Urothelium cell line (cell line): ENCODE results near the gene LAMC3.

Experiments used
- DNase-seq: peaks from one replicate; pipeline ENCODE4 v3.0.0; 2011; ENCODE audit warnings: low spot score, mixed read lengths
- FAIRE-seq: peaks from 2 replicates; lab custom pipeline; 2011; peaks lifted over from hg19 to GRCh38; lab: Jason Lieb, UNC

Gene LAMC3

DNA sequence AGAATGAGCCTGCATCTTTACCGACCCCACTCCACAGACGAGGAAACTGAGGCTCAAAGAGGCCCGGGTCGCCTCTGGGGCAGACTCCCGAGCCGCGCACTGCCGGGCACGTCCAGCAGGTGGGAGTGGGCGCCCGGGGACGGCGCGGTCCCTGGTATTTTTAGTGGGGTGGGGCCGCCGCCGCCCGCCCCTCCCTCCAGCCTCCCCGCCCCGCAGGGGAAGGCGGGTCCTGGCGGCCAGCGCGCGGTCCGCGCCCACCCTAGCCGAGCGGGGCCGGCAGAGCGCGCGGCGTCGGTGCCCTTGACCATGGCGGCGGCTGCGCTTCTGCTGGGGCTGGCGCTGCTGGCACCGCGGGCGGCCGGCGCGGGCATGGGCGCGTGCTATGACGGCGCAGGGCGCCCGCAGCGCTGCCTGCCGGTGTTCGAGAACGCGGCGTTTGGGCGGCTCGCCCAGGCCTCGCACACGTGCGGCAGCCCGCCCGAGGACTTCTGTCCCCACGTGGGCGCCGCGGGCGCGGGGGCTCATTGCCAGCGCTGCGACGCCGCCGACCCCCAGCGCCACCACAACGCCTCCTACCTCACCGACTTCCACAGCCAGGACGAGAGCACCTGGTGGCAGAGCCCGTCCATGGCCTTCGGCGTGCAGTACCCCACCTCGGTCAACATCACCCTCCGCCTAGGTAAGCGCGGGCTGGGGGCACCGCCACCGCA, at the start of gene LAMC3:
Gene LAMC3, plus strand, starts transcription at position 266 of the 710 bp plus-strand sequence. Its CDS starts 41 bp downstream, at position 307.
- DNase-seq: peak; percentile 87

DNA sequence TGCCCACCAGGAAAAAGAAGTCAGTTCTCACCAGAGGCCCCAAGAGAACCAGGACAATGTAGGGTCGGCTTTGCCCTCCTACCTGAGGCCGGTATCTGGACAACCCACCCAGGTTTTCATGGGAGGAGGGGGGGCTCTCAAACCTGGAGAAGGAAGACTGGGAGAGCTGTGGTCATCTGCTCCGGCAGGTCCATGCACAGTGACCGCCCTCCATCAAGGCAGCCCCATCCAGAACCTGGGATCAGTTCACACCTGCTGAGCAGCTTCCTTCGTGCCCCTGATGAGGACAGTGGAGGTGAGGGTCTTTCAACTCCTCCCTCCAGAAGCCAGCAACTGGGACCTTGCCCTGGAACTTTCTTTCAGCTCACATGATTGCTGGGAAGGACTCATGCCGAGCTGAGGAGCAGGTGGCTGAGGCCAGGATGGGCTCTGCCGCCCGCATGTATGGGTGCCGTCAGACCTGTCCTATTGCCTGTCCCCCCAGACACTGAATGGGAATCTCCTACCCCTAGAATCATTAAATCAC, 49.1 kb upstream of the LAMC3 start:
- FAIRE-seq (no peak), DNase-seq (no peak)

More for the DNA sequence above, at the start of gene LAMC3:
- no peak for FAIRE-seq

GRCh38 chr9:130960522-130961378, 48.2 kb upstream of the LAMC3 start:
- FAIRE-seq: no peak

DNA sequence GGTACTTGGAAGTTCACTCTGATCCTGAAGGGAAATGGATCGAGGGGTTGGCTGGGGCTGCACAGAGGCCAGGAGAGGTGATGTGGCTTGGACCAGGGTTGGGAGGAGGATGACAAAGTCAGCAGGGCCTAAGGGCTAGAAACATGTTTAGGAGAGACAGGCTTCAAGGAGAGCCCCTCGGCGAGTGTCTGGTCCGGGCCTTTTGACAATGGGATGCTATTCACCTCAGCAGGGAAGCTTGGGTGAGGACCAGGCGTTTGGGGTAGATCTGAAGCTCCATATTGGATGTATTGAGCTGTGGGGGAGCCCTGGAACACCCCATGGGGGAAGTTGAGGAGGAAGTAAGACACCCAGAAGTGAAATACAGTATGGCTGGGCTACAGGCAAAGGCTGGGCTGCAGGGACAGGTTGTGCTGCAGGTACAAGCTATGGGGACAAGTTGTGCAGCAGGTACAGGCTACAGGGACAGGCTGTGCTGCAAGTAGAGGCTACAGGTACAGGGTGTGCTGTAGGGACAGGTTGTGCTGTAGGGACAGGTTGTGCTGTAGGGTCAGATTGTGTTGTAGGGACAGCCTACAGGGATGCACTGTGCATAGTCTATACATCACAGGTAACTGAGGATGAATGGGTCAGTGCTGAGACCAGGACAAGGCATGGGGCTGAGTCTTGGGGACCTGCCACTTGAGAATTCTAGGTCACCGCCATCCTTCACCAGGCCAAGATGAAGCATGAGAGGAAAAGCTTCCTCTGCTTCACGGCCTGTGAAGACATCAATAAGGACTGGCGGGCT, 47.3 kb upstream of the LAMC3 start:
- DNase-seq (no peak), FAIRE-seq (no peak)

More at GRCh38 chr9:130960522-130961378, 48.2 kb upstream of the LAMC3 start:
- DNase-seq: no peak

- FAIRE-seq: no peak
Measured at GRCh38 chr9:130962418-130963316, 46.3 kb upstream of the LAMC3 start.

DNA sequence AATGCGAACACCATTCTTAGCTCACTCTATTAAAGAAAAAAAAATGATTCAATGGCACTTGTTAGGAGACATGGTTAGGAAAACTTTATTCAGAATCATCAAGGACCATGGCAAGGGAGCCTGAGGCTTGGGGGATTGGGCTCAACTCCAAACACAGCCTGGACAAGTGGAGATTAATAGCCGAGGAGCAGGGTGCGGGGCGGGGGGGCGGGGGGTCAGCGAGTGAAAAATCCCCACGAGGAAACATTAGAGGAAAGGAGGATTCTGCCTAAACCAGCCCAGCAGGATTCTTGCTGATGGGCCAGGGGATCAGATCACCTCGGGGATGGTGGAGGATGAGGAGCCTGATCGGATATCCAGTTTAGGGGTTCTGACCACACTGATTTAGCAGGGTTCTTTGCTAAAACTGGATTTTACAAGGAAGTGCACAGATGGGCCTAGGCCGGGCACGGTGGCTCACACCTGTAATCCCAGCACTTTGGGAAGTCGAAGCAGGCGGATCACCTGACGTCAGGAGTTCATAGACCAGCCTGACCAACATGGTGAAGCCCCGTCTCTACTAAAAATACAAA, 45.6 kb upstream of the LAMC3 start:
- no peak for FAIRE-seq
- DNase-seq: peak; percentile 29

More at GRCh38 chr9:130962418-130963316, 46.3 kb upstream of the LAMC3 start:
- peak; percentile 96 for DNase-seq

- FAIRE-seq (no peak), DNase-seq (no peak)
Measured at GRCh38 chr9:130963916-130964315, 45.1 kb upstream of the LAMC3 start.

GRCh38 chr9:130965680-130966079, 43.3 kb upstream of the LAMC3 start:
- no peak for DNase-seq
- no peak for FAIRE-seq

DNA sequence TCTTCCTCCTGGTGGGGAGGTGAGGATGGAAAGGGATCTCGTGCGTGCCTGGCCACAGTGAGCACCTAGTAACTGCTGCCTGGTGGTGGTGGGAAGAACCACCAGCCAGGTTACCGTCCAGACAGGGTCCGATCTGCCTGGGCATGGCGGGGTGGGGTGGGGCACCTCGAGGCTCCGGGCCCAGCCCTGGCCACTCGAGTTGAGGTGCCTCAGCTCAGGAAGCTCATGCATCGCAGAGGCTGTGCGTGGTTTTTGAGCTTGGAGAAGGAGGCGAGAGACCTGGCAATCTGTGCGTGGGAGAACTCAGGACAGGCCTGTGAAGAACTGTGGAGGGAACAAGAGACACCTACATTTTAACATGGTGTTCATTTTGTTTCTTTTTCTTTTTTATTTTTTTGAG, 38.9 kb upstream of the LAMC3 start:
- no peak for FAIRE-seq
- no peak for DNase-seq

- DNase-seq: no peak
- no peak for FAIRE-seq
Measured at GRCh38 chr9:130970855-130971254, 38.1 kb upstream of the LAMC3 start.

GRCh38 chr9:130971294-130971849, 37.6 kb upstream of the LAMC3 start:
- FAIRE-seq: no peak
- DNase-seq: no peak

- no peak for DNase-seq
- no peak for FAIRE-seq
Measured at GRCh38 chr9:130972277-130972956, 36.6 kb upstream of the LAMC3 start.

- DNase-seq (no peak), FAIRE-seq (no peak)
Measured at GRCh38 chr9:130972957-130973685, 35.9 kb upstream of the LAMC3 start.

DNA sequence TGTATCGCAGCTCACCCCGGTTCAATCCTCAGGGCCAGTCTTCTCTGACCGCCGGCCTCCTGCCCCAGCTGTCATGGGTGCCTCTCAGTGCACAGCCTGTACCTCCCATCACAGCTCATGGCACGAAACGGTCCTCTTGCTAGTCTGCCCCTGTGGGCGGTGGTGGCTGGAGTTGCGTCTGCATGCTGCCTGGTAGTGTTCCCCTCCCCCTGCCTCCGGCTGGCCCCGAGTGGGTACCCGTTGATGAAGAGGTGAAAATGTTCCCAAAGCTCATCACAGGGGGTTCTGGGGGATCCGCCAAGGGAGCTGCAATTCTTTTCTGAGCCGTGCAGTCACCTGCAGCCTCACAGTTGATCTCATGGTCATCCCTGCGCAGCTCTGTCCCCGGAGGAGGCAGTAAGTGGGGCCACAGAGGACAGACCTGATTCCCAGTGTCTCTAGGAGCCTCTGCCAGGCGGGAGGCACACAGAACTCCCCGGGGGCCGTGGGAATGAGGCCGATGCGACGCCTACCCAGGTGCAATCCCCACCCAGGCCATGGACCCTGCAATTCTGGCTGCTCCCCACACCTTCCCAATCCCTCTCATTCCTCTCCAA, 35.2 kb upstream of the LAMC3 start:
- DNase-seq: no peak
- FAIRE-seq: no peak

- no peak for FAIRE-seq
- DNase-seq: no peak
Measured at GRCh38 chr9:130974697-130975096, 34.3 kb upstream of the LAMC3 start.

GRCh38 chr9:130975156-130975555, 33.8 kb upstream of the LAMC3 start:
- DNase-seq (no peak), FAIRE-seq (no peak)
